GM10248 (cell line): ENCODE results near the gene CLEC11A.

Experiments used
- CTCF ChIA-PET: fragments of 300-600 bp; sonication (Branson Sonifier 250); formaldehyde crosslinking; extraction: SDS; loops from one replicate; lab custom pipeline; 2021; ENCODE audit warnings: antibody characterized with exemption; lab: Yijun Ruan, JAX
- POLR2A ChIA-PET: fragments of 350-650 bp; sonication (Branson Sonifier 250); formaldehyde crosslinking; extraction: SDS; loops from one replicate; lab custom pipeline; 2020; ENCODE audit warnings: antibody characterized with exemption; lab: Yijun Ruan, JAX
- DNase-seq: peaks from one replicate; pipeline ENCODE4 v3.0.0; 2012; ENCODE audit errors: extremely low spot score
- CTCF ChIP-seq: IDR thresholded peaks from 2 replicates; pipeline ENCODE4 v1.5.1; 2012; ENCODE audit warnings: mild to moderate bottlenecking, low read depth; ENCODE audit errors: extremely low read depth, missing control alignments, control extremely low read depth

Gene CLEC11A

GRCh38 chr19:50688766-50689165 lies 34.4 kb upstream of the CLEC11A start:
- TF ChIP-seq CTCF, result no peak
- ChIA-PET CTCF (no interaction called here), POLR2A (no interaction called here)
- no peak for DNase-seq

- DNase-seq, result no peak
- no peak for TF ChIP-seq CTCF
- POLR2A ChIA-PET, result interaction anchor here (0.5 kb wide), 1 partner anchor 323 kb away, joined by 4 read pairs; no protein-coding TSS in a partner anchor
- CTCF ChIA-PET, result no interaction called here
These were observed 32.7 kb upstream of the CLEC11A start for GRCh38 chr19:50690439-50690838.

GRCh38 chr19:50693064-50693975 lies 29.8 kb upstream of the CLEC11A start:
- DNase-seq, result no peak
- ChIA-PET CTCF (no interaction called here), POLR2A (no interaction called here)
- no peak for TF ChIP-seq CTCF

- TF ChIP-seq CTCF, result no peak
- POLR2A ChIA-PET, result no interaction called here
- DNase-seq, result no peak
- CTCF ChIA-PET, result no interaction called here
These were observed 28.4 kb upstream of the CLEC11A start for GRCh38 chr19:50694815-50695145.

- TF ChIP-seq CTCF, result no peak
- peak; percentile 68 for DNase-seq
- ChIA-PET POLR2A (no interaction called here), CTCF (no interaction called here)
These were observed 27.7 kb upstream of the CLEC11A start for GRCh38 chr19:50695251-50696093.

GRCh38 chr19:50696094-50696483 lies 27.1 kb upstream of the CLEC11A start:
- CTCF ChIA-PET, result no interaction called here
- no peak for DNase-seq
- POLR2A ChIA-PET, result no interaction called here
- no peak for TF ChIP-seq CTCF
